Vagina (tissue), 2 donors: Measurements from ENCODE around the gene PANK4. TPM values are rescaled to one million over a fixed set of nuclear protein-coding genes. Genes with fewer than 3 reads are reported as not detected.

Experiments used
- DNase-seq, 2 donors: peaks; one replicate each; pipeline ENCODE4 v3.0.0-alpha.2; 2017; ENCODE audit errors: extremely low spot score in 2 of 2
- H3K27ac ChIP-seq: fragments of 200-600 bp; sonication (generic); one replicate; pipeline ENCODE4 v1.5.1; 2019
- H3K27me3 ChIP-seq: fragments of 200-600 bp; sonication (generic); one replicate; pipeline ENCODE4 v1.5.1; 2019
- H3K36me3 ChIP-seq, 2 donors: fragments of 200-600 bp; sonication (generic); one replicate each; pipeline ENCODE4 v1.5.1; 2017 to 2019
- H3K4me1 ChIP-seq: fragments of 200-600 bp; sonication (generic); one replicate; pipeline ENCODE4 v1.5.1; 2019
- H3K4me3 ChIP-seq, 2 donors: fragments of 200-600 bp; sonication (generic); 1 replicate in 1 of 2; 2 replicates in 1 of 2; pipeline ENCODE4 v1.5.1; 2016 to 2019
- H3K9me3 ChIP-seq: fragments of 200-600 bp; sonication (generic); one replicate; pipeline ENCODE4 v1.5.1; 2019
- POLR2A ChIP-seq, 2 donors: fragments of 450-650 bp; IDR thresholded peaks; one replicate each; pipeline ENCODE4 v1.6.1; 2017; ENCODE audit warnings: antibody characterized with exemption in 2 of 2, mild to moderate bottlenecking in 2 of 2, moderate library complexity in 2 of 2
- POLR2AphosphoS5 ChIP-seq, 2 donors: sonication (generic); formaldehyde crosslinking; IDR thresholded peaks; one replicate each; pipeline ENCODE4 v1.9.0; 2017; ENCODE audit warnings: antibody characterized with exemption in 2 of 2, mild to moderate bottlenecking in 2 of 2, low read depth in 1 of 2; ENCODE audit not compliant: insufficient read depth in 1 of 2
- intact Hi-C: fragments of 100-400 bp; cut with DNase I; formaldehyde crosslinking; loops from one replicate; pipeline ENCODE4 v1.15.1; 2023
- total RNA-seq: library from RNA; depleted of rRNA; stranded (reverse); fragments of >200 nt; gene quantifications from one replicate; pipeline ENCODE4 v1.2.3, GENCODE V29; 2016
- TF ChIP-seq, protein P1 (sequence below), 3 experiments: fragments of 450-650 bp in 2 of 3; fragments of 200-600 bp in 1 of 3; sonication (generic) in 1 of 3; IDR thresholded peaks; one replicate each; pipeline ENCODE4 v1.5.1; 2017 to 2019; ENCODE audit warnings: antibody characterized with exemption in 3 of 3, mild to moderate bottlenecking in 2 of 3, moderate library complexity in 2 of 3

Gene PANK4
- total RNA-seq, 1 donor from 2014 or later, result 39.5 TPM

DNA sequence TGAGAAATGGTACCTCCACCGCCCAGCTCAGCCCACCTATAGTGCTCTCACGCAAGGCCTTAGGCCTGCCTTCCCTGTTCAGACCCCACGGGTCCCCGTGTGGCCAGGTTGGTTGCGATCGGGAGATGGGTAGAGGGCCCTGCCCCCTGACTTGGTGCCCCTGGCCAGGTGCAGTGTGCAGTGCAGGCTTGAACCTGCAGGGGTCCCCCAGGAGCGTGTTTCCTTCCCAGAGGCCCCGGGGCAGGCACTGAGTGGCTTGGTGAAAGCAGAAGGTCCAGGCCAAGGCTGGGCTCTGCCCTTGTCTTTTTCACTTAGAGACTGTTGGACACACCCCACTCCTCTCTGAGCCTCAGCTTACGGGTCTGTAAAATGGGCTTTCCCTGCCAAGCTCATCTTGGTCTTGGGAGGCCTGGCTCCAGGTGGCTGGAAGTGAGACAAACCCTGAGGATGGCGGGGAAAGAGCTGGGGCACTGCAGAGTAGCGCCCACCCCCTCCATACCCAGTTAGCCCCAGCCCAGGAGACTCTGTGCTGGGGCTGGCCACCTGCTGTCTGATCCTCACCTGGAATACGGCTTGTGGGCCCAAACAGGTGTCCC lies 13.0 kb upstream of the PANK4 start:
- TF ChIP-seq POLR2AphosphoS5 (IDR thresholded peaks at IDR 0.05; ENCODE audit: insufficient read depth in 1 of 2, low read depth in 1 of 2) (no peak), POLR2A (IDR thresholded peaks at IDR 0.05) (no peak)
- TF ChIP-seq, protein P1, sequence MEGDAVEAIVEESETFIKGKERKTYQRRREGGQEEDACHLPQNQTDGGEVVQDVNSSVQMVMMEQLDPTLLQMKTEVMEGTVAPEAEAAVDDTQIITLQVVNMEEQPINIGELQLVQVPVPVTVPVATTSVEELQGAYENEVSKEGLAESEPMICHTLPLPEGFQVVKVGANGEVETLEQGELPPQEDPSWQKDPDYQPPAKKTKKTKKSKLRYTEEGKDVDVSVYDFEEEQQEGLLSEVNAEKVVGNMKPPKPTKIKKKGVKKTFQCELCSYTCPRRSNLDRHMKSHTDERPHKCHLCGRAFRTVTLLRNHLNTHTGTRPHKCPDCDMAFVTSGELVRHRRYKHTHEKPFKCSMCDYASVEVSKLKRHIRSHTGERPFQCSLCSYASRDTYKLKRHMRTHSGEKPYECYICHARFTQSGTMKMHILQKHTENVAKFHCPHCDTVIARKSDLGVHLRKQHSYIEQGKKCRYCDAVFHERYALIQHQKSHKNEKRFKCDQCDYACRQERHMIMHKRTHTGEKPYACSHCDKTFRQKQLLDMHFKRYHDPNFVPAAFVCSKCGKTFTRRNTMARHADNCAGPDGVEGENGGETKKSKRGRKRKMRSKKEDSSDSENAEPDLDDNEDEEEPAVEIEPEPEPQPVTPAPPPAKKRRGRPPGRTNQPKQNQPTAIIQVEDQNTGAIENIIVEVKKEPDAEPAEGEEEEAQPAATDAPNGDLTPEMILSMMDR (IDR thresholded peaks at IDR 0.05), result no peak
- no peaks in the 10 kb centered on the region for H3K27me3 ChIP-seq
- no peaks in the 10 kb centered on the region for H3K9me3 ChIP-seq
- peaks cover 36% of the 10 kb centered on the region for H3K4me1 ChIP-seq
- no peak overlapping the region for H3K4me3 ChIP-seq
- no peaks in the 10 kb centered on the region for H3K36me3 ChIP-seq
- intact Hi-C loops, result no loop called here
- DNase-seq, result no peak
- H3K27ac ChIP-seq, result no peak overlapping the region

DNA sequence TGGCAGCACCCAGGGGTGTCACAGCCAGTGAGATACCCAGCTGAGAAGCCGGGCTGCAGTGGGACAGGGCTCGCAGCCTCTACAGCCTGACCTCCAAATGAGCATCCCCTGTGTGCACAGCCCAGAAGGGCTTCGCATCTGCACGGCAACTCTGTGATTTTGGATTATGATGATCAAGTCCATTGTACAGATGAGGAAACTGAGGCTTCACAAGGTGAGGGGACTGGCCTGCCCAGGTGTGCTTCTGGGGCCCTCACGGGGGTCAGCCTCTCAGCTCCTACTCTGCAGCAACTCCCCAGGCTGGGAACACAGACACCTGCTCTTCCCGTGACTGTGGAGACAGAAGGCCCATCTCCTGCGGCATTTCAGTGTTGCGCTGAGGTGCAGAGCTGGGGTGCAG lies 12.5 kb upstream of the PANK4 start:
- no peaks in the 10 kb centered on the region for H3K27me3 ChIP-seq
- TF ChIP-seq POLR2A (IDR thresholded peaks at IDR 0.05), result no peak
- TF ChIP-seq, protein P1 (IDR thresholded peaks at IDR 0.05), result no peak
- no peak for TF ChIP-seq POLR2AphosphoS5 (IDR thresholded peaks at IDR 0.05; ENCODE audit: insufficient read depth in 1 of 2, low read depth in 1 of 2)

DNA sequence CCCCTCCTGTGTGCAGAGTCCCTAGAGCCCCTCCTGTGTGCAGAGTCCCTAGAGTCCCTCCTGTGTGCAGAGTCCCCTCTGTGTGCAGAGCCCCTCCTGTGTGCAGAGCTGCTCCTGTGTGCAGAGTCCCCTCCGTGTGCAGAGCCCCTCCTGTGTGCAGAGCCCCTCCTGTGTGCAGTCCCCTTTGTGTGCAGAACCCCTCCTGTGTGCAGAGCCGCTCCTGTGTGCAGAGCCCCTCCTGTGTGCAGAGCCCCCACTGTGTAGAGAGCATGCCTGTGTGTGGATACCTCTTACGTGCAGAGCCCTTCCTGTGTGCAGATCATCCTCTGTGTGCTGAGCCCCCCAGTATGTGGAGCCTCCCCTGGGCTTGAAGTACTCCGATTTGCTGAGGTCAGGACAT lies 12.0 kb upstream of the PANK4 start:
- H3K4me1 ChIP-seq, result peaks cover 37% of the 10 kb centered on the region
- no peak overlapping the region for H3K4me3 ChIP-seq
- no peak for TF ChIP-seq POLR2A (IDR thresholded peaks at IDR 0.05)
- no peak for TF ChIP-seq POLR2AphosphoS5 (IDR thresholded peaks at IDR 0.05; ENCODE audit: insufficient read depth in 1 of 2, low read depth in 1 of 2)
- TF ChIP-seq, protein P1 (IDR thresholded peaks at IDR 0.05), result no peak
- intact Hi-C loops, result no loop called here
- no peak overlapping the region for H3K27ac ChIP-seq
- no peak for DNase-seq
- H3K9me3 ChIP-seq, result no peaks in the 10 kb centered on the region
- no peaks in the 10 kb centered on the region for H3K27me3 ChIP-seq
- no peaks in the 10 kb centered on the region for H3K36me3 ChIP-seq

More for the DNA sequence above, 12.5 kb upstream of the PANK4 start:
- intact Hi-C loops, result no loop called here
- H3K36me3 ChIP-seq, result no peaks in the 10 kb centered on the region
- no peaks in the 10 kb centered on the region for H3K9me3 ChIP-seq
- no peak overlapping the region for H3K27ac ChIP-seq
- H3K4me3 ChIP-seq, result no peak overlapping the region
- DNase-seq, result no peak
- H3K4me1 ChIP-seq, result peaks cover 36% of the 10 kb centered on the region

DNA sequence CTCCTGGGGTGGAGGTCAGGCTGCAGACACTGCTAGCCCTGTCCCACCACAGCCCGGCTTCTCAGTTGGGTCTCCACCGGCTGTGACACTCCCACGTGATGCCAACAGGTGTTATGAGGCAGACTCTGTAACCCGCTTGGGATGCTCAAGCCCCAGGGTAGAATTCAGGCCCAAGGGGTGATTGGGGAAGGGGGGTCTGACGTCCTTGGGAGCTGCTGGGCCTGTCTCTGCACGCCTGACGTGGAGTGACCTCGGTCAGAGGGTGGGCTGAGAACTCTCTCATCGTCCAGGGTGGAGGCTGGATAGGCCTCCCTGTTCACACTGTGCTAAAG lies 11.4 kb upstream of the PANK4 start:
- no peaks in the 10 kb centered on the region for H3K36me3 ChIP-seq
- no peaks in the 10 kb centered on the region for H3K9me3 ChIP-seq
- no peak overlapping the region for H3K27ac ChIP-seq
- intact Hi-C loops, result no loop called here
- no peak overlapping the region for H3K4me3 ChIP-seq
- H3K27me3 ChIP-seq, result no peaks in the 10 kb centered on the region
- TF ChIP-seq POLR2AphosphoS5 (IDR thresholded peaks at IDR 0.05; ENCODE audit: insufficient read depth in 1 of 2, low read depth in 1 of 2) (no peak), POLR2A (IDR thresholded peaks at IDR 0.05) (no peak)
- TF ChIP-seq, protein P1 (IDR thresholded peaks at IDR 0.05), result no peak
- H3K4me1 ChIP-seq, result peaks cover 44% of the 10 kb centered on the region
- no peak for DNase-seq

DNA sequence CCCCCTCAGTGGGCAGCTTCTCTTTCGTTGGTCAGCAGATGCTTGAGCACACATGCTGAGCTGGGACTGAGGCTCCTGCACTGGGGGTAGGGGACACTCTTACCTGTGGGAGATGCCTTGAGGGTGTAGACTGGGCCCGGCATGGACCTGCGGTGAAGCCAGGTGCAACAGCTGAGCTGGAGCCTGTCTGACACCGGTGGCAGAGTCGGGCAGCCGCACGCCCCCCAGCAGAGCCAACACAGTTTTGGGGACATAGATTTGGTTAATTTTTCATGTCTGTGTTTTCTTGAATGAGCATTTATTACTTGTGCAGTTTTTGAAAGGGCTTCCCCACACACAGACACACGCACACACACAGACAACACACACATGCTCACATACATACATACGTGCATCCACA lies 9.6 kb upstream of the PANK4 start:
- Histone ChIP-seq H3K27ac (no peak overlapping the region), H3K27me3 (no peaks in the 10 kb centered on the region), H3K4me1 (peaks cover 54% of the 10 kb centered on the region), H3K4me3 (no peak overlapping the region), H3K36me3 (no peaks in the 10 kb centered on the region), H3K9me3 (no peaks in the 10 kb centered on the region)
- intact Hi-C loops, result no loop called here
- no peak for DNase-seq
- TF ChIP-seq, protein P1 (IDR thresholded peaks at IDR 0.05), result no peak
- no peak for TF ChIP-seq POLR2A (IDR thresholded peaks at IDR 0.05)
- TF ChIP-seq POLR2AphosphoS5 (IDR thresholded peaks at IDR 0.05; ENCODE audit: insufficient read depth in 1 of 2, low read depth in 1 of 2), result no peak
